T47D (cell line): ENCODE data around the gene ZNF57.
"Not testable (repeated sequence)": the region's sequence is repeated elsewhere in the genome, so short reads cannot be mapped to it uniquely, and the experiment has no call there.

ENCODE experiments used
- DNase-seq, 2 experiments: peaks; one replicate each; pipeline versions ENCODE4 v3.0.0 to v3.0.0-alpha.2; 2011 to 2012; ENCODE audit warnings: low read depth in 1 of 2, low spot score in 1 of 2
- JUND ChIP-seq: IDR thresholded peaks from 2 replicates; pipeline ENCODE4 v1.6.1; 2012; ENCODE audit warnings: low read depth
- in situ Hi-C: cut with HindIII; loops from 2 replicates; pipeline ENCODE4 v1.10.0; 2016; ENCODE audit warnings: low sequenced_read_pairs, low pct_unique_long_range_greater_than_20kb

The ZNF57 gene

GRCh38 chr19:2900296-2901252 lies at the start of gene ZNF57:
ZNF57 (plus strand) TSS chr19:2900928; CDS start chr19:2901046, 118 bp downstream.
- peak; percentile 94 to 99 for DNase-seq
- no peak for TF ChIP-seq JUND
- in situ Hi-C loops: no loop called here

- in situ Hi-C loops: no loop called here
- DNase-seq: no peak
- no peak for TF ChIP-seq JUND
Measured at GRCh38 chr19:2852598-2852997, 48.1 kb upstream of the ZNF57 start.

- DNase-seq: no peak
- TF ChIP-seq JUND: no peak
- in situ Hi-C loops: no loop called here
Measured at GRCh38 chr19:2853015-2853606, 47.6 kb upstream of the ZNF57 start.

GRCh38 chr19:2854849-2855248 lies 45.9 kb upstream of the ZNF57 start:
- DNase-seq: no peak
- in situ Hi-C loops: no loop called here
- TF ChIP-seq JUND: no peak

- no peak for TF ChIP-seq JUND
- no peak for DNase-seq
- in situ Hi-C loops: no loop called here
Measured at GRCh38 chr19:2856457-2857050, 44.2 kb upstream of the ZNF57 start.

- in situ Hi-C loops: no loop called here
- no peak for TF ChIP-seq JUND
- DNase-seq: no peak
Measured at GRCh38 chr19:2858864-2859263, 41.9 kb upstream of the ZNF57 start.

GRCh38 chr19:2863816-2864215 lies 36.9 kb upstream of the ZNF57 start:
- DNase-seq: peak in 1 of 2 experiments; percentile 15
- TF ChIP-seq JUND: no peak
- in situ Hi-C loops: no loop called here

- in situ Hi-C loops: no loop called here
- DNase-seq: no peak
- TF ChIP-seq JUND: no peak
Measured at GRCh38 chr19:2865334-2866100, 35.2 kb upstream of the ZNF57 start.

GRCh38 chr19:2866495-2867024 lies 34.2 kb upstream of the ZNF57 start:
- DNase-seq: no peak
- TF ChIP-seq JUND: no peak
- in situ Hi-C loops: no loop called here

- in situ Hi-C loops: no loop called here
- TF ChIP-seq JUND: no peak
- peak; percentile 97 to 99 for DNase-seq
Measured at GRCh38 chr19:2867025-2867991, 33.4 kb upstream of the ZNF57 start, which contains the start of gene ZNF556. ZNF556 (plus strand) TSS chr19:2867335; CDS start chr19:2867422, 87 bp downstream.

GRCh38 chr19:2869618-2870017 lies 31.1 kb upstream of the ZNF57 start:
- DNase-seq: no peak
- in situ Hi-C loops: no loop called here

GRCh38 chr19:2872175-2872574 lies 28.6 kb upstream of the ZNF57 start:
- in situ Hi-C loops: not testable (repeated sequence)
- peak in 1 of 2 experiments; percentile 64 for DNase-seq

More at GRCh38 chr19:2869618-2870017, 31.1 kb upstream of the ZNF57 start:
- no peak for TF ChIP-seq JUND
